Ovary (tissue), 3 donors: ENCODE measurements around the gene CLK2.

Experiments used
- EP300 ChIP-seq: sonication (generic); formaldehyde crosslinking; IDR thresholded peaks from one replicate; pipeline ENCODE4 v1.6.1; 2017; ENCODE audit warnings: antibody characterized with exemption
- POLR2A ChIP-seq: fragments of 450-650 bp; IDR thresholded peaks from one replicate; pipeline ENCODE4 v1.6.1; 2017; ENCODE audit warnings: antibody characterized with exemption, mild to moderate bottlenecking, moderate library complexity
- TF ChIP-seq, protein P1 (sequence below), 3 donors: fragments of 450-650 bp in 2 of 3; fragments of 200-600 bp in 1 of 3; IDR thresholded peaks; one replicate each; pipeline versions ENCODE4 v1.5.1 to v1.8.0; 2016 to 2022; ENCODE audit warnings: antibody characterized with exemption in 3 of 3, mild to moderate bottlenecking in 1 of 3
- donor health status: DM: no; HTN: no; CAD: no.

DNA sequence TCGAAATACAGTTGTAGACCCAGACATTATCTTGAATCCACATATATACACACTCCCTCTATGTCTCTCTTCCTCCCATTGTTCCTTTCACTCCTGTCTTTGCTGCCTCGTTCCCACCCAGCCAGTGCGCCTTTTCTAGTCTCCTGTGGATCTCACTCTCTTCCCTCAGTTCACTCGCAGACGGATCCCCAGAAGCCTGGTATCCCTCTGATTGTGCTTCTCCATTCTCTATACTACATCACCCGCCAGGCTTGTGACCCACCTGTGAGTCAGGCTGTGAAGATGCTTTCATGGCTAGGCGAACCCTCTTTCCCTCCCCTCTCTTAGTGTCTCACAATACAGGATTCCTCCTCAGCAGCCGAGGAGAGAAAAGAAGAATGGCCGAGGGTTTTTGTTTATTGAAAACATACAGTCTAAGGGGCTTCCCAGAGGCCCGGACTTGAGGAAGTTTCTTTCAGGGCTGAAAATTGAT, 5.4 kb upstream of the CLK2 start:
- TF ChIP-seq, protein P1, sequence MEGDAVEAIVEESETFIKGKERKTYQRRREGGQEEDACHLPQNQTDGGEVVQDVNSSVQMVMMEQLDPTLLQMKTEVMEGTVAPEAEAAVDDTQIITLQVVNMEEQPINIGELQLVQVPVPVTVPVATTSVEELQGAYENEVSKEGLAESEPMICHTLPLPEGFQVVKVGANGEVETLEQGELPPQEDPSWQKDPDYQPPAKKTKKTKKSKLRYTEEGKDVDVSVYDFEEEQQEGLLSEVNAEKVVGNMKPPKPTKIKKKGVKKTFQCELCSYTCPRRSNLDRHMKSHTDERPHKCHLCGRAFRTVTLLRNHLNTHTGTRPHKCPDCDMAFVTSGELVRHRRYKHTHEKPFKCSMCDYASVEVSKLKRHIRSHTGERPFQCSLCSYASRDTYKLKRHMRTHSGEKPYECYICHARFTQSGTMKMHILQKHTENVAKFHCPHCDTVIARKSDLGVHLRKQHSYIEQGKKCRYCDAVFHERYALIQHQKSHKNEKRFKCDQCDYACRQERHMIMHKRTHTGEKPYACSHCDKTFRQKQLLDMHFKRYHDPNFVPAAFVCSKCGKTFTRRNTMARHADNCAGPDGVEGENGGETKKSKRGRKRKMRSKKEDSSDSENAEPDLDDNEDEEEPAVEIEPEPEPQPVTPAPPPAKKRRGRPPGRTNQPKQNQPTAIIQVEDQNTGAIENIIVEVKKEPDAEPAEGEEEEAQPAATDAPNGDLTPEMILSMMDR (IDR thresholded peaks at IDR 0.05), result no peak
- no peak for TF ChIP-seq POLR2A
- no peak for TF ChIP-seq EP300
